Osteoblast (primary cell): Measurements from ENCODE around the gene TIAM2. TPM values are rescaled to one million over a fixed set of nuclear protein-coding genes. Genes with fewer than 3 reads are reported as not detected.

ENCODE experiments used
- DNase-seq: peaks from one replicate; pipeline ENCODE4 v3.0.0; 2011; ENCODE audit warnings: low spot score, mixed read lengths; ENCODE audit not compliant: insufficient read length; ENCODE audit errors: missing footprints
- H2AFZ ChIP-seq: 2 replicates; pipeline ENCODE4 v1.6.0; 2011; ENCODE audit warnings: mild to moderate bottlenecking, low read length
- H3K27ac ChIP-seq: 2 replicates; pipeline ENCODE4 v1.5.1; 2011; ENCODE audit warnings: mild to moderate bottlenecking, low read depth, low read length, moderate library complexity
- H3K27me3 ChIP-seq: 2 replicates; pipeline ENCODE4 v1.6.0; 2012; ENCODE audit warnings: mild to moderate bottlenecking, control low read depth, inconsistent platforms, low read length, moderate library complexity; ENCODE audit not compliant: insufficient read depth
- H3K36me3 ChIP-seq: 2 replicates; pipeline ENCODE4 v1.5.1; 2011; ENCODE audit warnings: mild to moderate bottlenecking, low read length, control low read depth, moderate library complexity; ENCODE audit not compliant: insufficient read depth
- H3K4me1 ChIP-seq: 2 replicates; pipeline ENCODE4 v1.5.1; 2011; ENCODE audit warnings: mild to moderate bottlenecking, low read length, control low read depth, moderate library complexity; ENCODE audit not compliant: insufficient read depth
- H3K4me2 ChIP-seq: 2 replicates; pipeline ENCODE4 v1.6.0; 2011; ENCODE audit warnings: mild to moderate bottlenecking, low read length; ENCODE audit not compliant: insufficient read depth
- H3K4me3 ChIP-seq: fragments of 200-600 bp; sonication (generic); 3 replicates; pipeline ENCODE4 v1.5.1; 2012; ENCODE audit warnings: mild to moderate bottlenecking, low read length, inconsistent platforms; ENCODE audit not compliant: insufficient read depth
- H3K79me2 ChIP-seq: 2 replicates; pipeline ENCODE4 v1.6.0; 2012; ENCODE audit warnings: mild to moderate bottlenecking, low read length, control low read depth, inconsistent platforms; ENCODE audit not compliant: insufficient read depth
- H3K9me3 ChIP-seq: 2 replicates; pipeline ENCODE4 v1.5.1; 2011; ENCODE audit warnings: low read depth, low read length, control low read depth
- H4K20me1 ChIP-seq: 2 replicates; pipeline ENCODE4 v1.6.0; 2012; ENCODE audit warnings: mild to moderate bottlenecking, low read length, control low read depth; ENCODE audit not compliant: insufficient read depth
- CTCF ChIP-seq: IDR thresholded peaks from 2 replicates; pipeline ENCODE4 v1.5.1; 2011; ENCODE audit warnings: mild to moderate bottlenecking, low read depth, low read length, moderate library complexity; ENCODE audit errors: extremely low read depth
- total RNA-seq: library from RNA; depleted of rRNA; stranded (reverse); fragments of >200 nt; gene quantifications from 2 replicates; pipeline ENCODE4 v1.2.3, GENCODE V29; 2012

The TIAM2 gene
- total RNA-seq, 1 donor: 31.8 TPM

- no peak for TF ChIP-seq CTCF
- DNase-seq: no peak
Observed at GRCh38 chr6:155256122-155256795, 261.1 kb downstream of the TIAM2 start.

GRCh38 chr6:155257796-155258195, 262.7 kb downstream of the TIAM2 start:
- H4K20me1 ChIP-seq: no peaks in the 10 kb centered on the region
- TF ChIP-seq CTCF: no peak

More at GRCh38 chr6:155256122-155256795, 261.1 kb downstream of the TIAM2 start:
- Histone ChIP-seq H3K4me2 (no peak overlapping the region), H4K20me1 (no peaks in the 10 kb centered on the region), H3K79me2 (no peaks in the 10 kb centered on the region), H3K9me3 (no peaks in the 10 kb centered on the region), H3K27ac (no peak overlapping the region), H3K4me3 (no peak overlapping the region), H3K27me3 (no peaks in the 10 kb centered on the region), H2AFZ (no peak overlapping the region), H3K4me1 (peaks cover 7% of the 10 kb centered on the region), H3K36me3 (peaks cover 75% of the 10 kb centered on the region)

GRCh38 chr6:155259204-155259603, 264.1 kb downstream of the TIAM2 start:
- Histone ChIP-seq H3K36me3 (peaks cover 52% of the 10 kb centered on the region), H3K27me3 (no peaks in the 10 kb centered on the region), H3K27ac (no peak overlapping the region), H2AFZ (no peak overlapping the region), H3K4me2 (no peak overlapping the region), H4K20me1 (no peaks in the 10 kb centered on the region), H3K79me2 (no peaks in the 10 kb centered on the region), H3K4me1 (peaks cover 8% of the 10 kb centered on the region), H3K4me3 (no peak overlapping the region), H3K9me3 (no peaks in the 10 kb centered on the region)
- no peak for DNase-seq
- no peak for TF ChIP-seq CTCF

More at GRCh38 chr6:155257796-155258195, 262.7 kb downstream of the TIAM2 start:
- H3K9me3 ChIP-seq: no peaks in the 10 kb centered on the region
- peaks cover 62% of the 10 kb centered on the region for H3K36me3 ChIP-seq
- no peak overlapping the region for H2AFZ ChIP-seq
- no peak for DNase-seq
- no peaks in the 10 kb centered on the region for H3K79me2 ChIP-seq
- no peak overlapping the region for H3K4me3 ChIP-seq
- H3K4me1 ChIP-seq: peaks cover 8% of the 10 kb centered on the region
- H3K27me3 ChIP-seq: no peaks in the 10 kb centered on the region
- no peak overlapping the region for H3K27ac ChIP-seq
- no peak overlapping the region for H3K4me2 ChIP-seq

- TF ChIP-seq CTCF: no peak
- Histone ChIP-seq H3K9me3 (no peaks in the 10 kb centered on the region), H3K4me2 (no peak overlapping the region), H2AFZ (no peak overlapping the region), H3K36me3 (peaks cover 46% of the 10 kb centered on the region), H3K79me2 (no peaks in the 10 kb centered on the region), H3K27ac (no peak overlapping the region), H4K20me1 (no peaks in the 10 kb centered on the region), H3K27me3 (no peaks in the 10 kb centered on the region), H3K4me3 (no peak overlapping the region), H3K4me1 (peaks cover 12% of the 10 kb centered on the region)
- no peak for DNase-seq
Observed at GRCh38 chr6:155259897-155260296, 264.8 kb downstream of the TIAM2 start.
